ENCODE measurements around the gene MLXIP. TPM values are rescaled to one million over a fixed set of nuclear protein-coding genes. Genes with fewer than 3 reads are reported as not detected.

The MLXIP gene
- total RNA-seq, 1 donor from 2014 or later = 22.6 TPM

GRCh38 chr12:122067548-122067947 is 11.0 kb upstream of the MLXIP start:
- intact Hi-C loops (cut with DNase I) = no loop called here
- DNase-seq (no peak), ATAC-seq (ENCODE audit: poor library complexity) (no peak)

GRCh38 chr12:122067966-122068365 is 10.6 kb upstream of the MLXIP start:
- intact Hi-C loops (cut with DNase I) = no loop called here
- no peak for DNase-seq
- no peak for ATAC-seq (ENCODE audit: poor library complexity)

GRCh38 chr12:122072031-122072970 is 6.3 kb upstream of the MLXIP start:
- intact Hi-C loops (cut with DNase I) = no loop called here
- DNase-seq = peak; percentile 64

GRCh38 chr12:122073815-122074214 is 4.7 kb upstream of the MLXIP start:
- ATAC-seq (ENCODE audit: poor library complexity) = no peak
- no peak for DNase-seq
- intact Hi-C loops (cut with DNase I) = no loop called here

More at GRCh38 chr12:122072031-122072970, 6.3 kb upstream of the MLXIP start:
- ATAC-seq (ENCODE audit: poor library complexity) = peak; percentile 89

- ATAC-seq (ENCODE audit: poor library complexity) (no peak), DNase-seq (peak; percentile 50)
- intact Hi-C loops (cut with DNase I) = no loop called here
These were observed 1.6 kb upstream of the MLXIP start for GRCh38 chr12:122076743-122077495.

GRCh38 chr12:122079033-122079531 is 526 bp downstream of the MLXIP start:
- no peak for ATAC-seq (ENCODE audit: poor library complexity)
- peak; percentile 53 for DNase-seq
- intact Hi-C loops (cut with DNase I) = no loop called here

- intact Hi-C loops (cut with DNase I) = no loop called here
- DNase-seq = peak; percentile 41
- ATAC-seq (ENCODE audit: poor library complexity) = no peak
These were observed 1.1 kb downstream of the MLXIP start for GRCh38 chr12:122079532-122080081.

GRCh38 chr12:122080149-122081082 is 1.9 kb downstream of the MLXIP start:
- intact Hi-C loops (cut with DNase I) = no loop called here
- DNase-seq (peak; percentile 67), ATAC-seq (ENCODE audit: poor library complexity) (peak; percentile 22)

GRCh38 chr12:122081083-122081696 is 2.6 kb downstream of the MLXIP start:
- DNase-seq = peak; percentile 40
- ATAC-seq (ENCODE audit: poor library complexity) = no peak
- intact Hi-C loops (cut with DNase I) = no loop called here

- DNase-seq = peak; percentile 81
- ATAC-seq (ENCODE audit: poor library complexity) = peak; percentile 56
- intact Hi-C loops (cut with DNase I) = no loop called here
These were observed 3.2 kb downstream of the MLXIP start for GRCh38 chr12:122081697-122082221.

GRCh38 chr12:122082621-122083356 is 4.2 kb downstream of the MLXIP start:
- intact Hi-C loops (cut with DNase I) = no loop called here
- ATAC-seq (ENCODE audit: poor library complexity) = no peak

GRCh38 chr12:122084857-122085405 is 6.4 kb downstream of the MLXIP start:
- no peak for ATAC-seq (ENCODE audit: poor library complexity)
- DNase-seq = peak; percentile 24
- intact Hi-C loops (cut with DNase I) = no loop called here

More at GRCh38 chr12:122082621-122083356, 4.2 kb downstream of the MLXIP start:
- DNase-seq = peak; percentile 9

GRCh38 chr12:122085591-122085990 is 7.0 kb downstream of the MLXIP start:
- ATAC-seq (ENCODE audit: poor library complexity) (no peak), DNase-seq (no peak)
- intact Hi-C loops (cut with DNase I) = no loop called here

- ATAC-seq (ENCODE audit: poor library complexity) (no peak), DNase-seq (peak; percentile 9)
- intact Hi-C loops (cut with DNase I) = no loop called here
These were observed 7.6 kb downstream of the MLXIP start for GRCh38 chr12:122086116-122086515.

GRCh38 chr12:122086641-122087285 is 8.2 kb downstream of the MLXIP start:
- ATAC-seq (ENCODE audit: poor library complexity) (peak; percentile 50), DNase-seq (peak; percentile 68)

More at GRCh38 chr12:122086641-122087285, 8.2 kb downstream of the MLXIP start:
- intact Hi-C loops (cut with DNase I) = no loop called here

Data from Right ventricle myocardium superior (tissue), 1 donor.